CD4-positive, alpha-beta T cell treated with Interleukin-4 for 4 hours (primary cell): Measurements from ENCODE around the gene KRT3.

ENCODE experiments used
- DNase-seq: peaks from one replicate; pipeline ENCODE4 v3.0.0-alpha.2; 2020

The KRT3 gene

DNA sequence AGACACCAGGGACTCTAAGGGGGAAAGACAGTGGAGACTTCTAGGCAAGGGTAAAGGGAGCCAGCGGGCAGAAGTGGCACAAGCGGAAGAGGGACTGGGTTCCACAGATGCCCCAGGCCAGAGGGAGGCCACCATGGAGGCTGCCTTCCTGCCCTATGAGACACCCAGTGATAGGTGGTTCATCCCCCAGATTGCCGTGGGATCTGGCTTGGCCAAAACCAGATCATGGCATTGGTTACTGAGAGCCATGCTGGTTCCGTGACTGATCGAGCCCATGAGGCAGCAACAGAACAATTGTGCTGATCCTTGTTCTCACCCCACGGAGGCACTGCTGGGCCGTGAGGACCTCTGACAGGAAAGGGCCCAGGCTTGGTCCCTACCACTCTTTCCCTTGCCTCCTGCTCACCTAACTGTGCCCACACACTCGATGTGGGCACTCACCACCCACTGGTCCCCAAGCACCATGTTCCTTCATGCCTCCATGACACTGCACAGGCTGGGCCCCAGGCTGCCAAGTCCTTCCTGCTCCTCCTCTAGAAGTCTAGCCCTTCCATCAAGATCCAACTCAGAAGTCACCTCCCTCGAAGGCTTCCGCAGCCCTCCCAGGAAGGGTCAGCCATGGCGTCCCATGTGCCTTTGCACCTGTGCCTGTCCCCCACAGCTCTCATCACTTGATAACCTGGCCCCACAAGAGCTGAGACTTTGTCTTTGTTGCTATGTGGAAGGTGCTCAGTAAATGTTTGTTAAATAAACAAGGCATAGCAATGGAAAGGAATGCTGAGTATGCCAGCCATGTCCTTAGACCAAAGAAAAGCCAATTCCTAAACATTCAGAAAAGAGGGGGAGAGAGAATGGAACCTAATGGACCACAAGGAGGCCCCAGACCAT is 30.9 kb upstream of the KRT3 start:
- no peak for DNase-seq

DNA sequence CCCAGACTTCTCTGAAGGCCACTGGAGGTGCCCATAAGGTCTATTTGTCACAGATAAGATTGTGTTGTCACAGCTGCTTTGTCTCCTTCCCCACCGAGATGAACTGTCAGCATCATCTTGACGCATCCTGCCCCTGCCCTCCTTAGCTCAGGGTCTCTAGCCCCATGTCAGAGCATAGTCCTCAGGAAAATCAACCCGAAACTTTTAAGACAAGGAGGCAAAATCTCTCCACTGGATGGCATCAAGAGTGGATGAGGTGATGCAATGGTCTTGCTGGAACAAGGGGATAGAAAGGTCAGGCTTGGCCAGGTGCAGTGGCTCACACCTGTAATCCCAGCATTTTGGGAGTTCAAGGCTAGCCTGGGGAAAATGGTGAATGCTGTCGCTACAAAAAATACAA is 30.0 kb upstream of the KRT3 start:
- DNase-seq = no peak

DNA sequence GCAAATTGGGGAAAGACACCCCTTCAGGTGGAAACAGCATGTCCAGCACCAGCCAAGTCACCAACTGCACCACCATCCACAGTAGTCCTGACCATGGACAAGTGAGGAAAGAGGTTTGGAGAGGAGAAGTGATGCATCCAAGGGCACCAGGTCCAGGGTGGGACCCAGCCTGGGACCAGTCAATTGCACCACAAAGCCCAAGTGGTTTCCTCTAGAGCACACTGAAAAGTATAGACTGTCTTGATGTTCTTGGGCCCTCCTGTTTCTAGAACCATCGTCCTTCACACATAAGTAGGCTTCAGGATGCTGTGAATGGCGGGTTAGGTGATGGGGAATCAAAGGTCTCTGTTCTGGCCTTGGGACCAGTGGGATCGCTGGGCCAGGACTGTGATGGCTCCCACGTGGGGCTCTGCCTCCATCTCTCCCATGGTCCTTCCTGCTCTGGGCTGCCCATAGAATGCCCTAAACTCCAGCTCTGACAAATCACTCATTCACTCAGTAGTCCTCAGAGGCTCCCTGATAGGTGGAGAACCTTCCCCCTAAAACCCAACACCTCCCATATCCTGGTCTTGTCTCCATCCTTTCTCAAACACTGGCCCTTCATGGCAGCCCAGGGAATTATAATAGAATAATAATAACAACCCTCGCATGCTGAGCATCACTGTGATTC is 29.0 kb upstream of the KRT3 start:
- DNase-seq = no peak

DNA sequence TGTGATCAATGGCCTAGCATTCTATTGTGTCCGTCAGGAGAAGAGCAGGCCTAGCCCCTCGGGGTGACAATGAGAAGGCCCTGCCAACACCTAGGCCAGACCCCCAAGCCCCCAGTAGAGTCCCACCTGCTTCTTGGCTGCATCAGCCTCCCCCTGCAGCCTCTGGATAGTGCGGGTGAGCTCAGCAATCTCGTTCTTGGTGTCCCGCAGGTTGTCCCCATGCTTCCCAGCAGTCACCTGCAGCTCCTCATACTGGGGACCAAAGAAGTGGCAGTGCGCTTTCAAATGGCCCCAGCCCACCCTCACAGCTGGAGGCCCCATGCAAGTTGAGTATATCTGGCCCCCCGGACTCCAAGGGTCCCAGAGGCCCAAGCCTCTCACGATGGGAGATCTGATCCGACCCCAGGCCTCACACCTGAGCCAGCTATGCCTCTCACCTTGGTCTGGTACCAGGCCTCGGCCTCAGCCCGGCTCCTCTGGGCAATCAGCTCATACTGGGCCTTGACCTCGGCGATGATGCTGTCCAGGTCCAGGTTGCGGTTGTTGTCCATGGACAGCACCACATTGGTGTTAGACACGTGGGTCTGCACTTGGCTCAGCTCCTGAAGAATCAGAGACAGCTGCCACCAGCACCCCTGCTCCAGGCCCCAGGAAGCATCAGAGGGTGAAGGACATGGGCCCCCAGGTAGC is 28.0 kb upstream of the KRT3 start:
- no peak for DNase-seq

DNA sequence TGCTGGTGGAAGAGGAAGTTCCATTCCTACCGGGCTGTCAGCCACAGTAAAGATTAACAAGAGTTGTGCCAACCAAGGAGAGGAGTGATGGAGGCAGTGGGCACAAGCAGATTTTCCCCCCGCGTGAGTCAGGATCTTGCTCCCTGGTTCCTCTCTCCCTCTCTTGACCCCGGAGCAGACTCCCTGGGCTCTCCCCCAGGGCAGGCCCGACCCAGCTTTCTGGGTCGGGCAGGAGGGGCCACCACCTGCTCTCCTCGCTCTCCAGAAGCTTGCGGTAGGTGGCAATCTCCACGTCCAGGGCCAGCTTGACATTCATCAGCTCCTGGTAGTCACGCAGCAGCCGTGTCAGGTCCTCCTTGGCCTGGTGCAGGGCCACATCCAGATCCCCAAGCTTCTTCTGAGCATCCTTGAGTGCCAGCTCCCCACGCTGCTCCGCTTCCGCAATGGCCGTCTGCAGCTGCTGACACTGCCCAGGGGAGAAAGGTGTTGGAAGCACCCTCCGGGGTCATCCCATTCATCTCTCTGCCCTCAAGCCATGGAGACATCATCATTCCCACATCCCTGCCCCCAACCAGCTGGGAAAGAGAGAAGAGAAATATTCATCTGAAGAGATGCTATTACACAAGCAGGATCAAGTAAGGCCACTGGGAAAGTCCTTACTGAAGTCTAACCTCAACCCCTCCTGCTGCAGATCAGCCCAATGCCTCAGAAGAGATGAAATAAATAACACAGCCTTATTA is 27.0 kb upstream of the KRT3 start:
- no peak for DNase-seq

DNA sequence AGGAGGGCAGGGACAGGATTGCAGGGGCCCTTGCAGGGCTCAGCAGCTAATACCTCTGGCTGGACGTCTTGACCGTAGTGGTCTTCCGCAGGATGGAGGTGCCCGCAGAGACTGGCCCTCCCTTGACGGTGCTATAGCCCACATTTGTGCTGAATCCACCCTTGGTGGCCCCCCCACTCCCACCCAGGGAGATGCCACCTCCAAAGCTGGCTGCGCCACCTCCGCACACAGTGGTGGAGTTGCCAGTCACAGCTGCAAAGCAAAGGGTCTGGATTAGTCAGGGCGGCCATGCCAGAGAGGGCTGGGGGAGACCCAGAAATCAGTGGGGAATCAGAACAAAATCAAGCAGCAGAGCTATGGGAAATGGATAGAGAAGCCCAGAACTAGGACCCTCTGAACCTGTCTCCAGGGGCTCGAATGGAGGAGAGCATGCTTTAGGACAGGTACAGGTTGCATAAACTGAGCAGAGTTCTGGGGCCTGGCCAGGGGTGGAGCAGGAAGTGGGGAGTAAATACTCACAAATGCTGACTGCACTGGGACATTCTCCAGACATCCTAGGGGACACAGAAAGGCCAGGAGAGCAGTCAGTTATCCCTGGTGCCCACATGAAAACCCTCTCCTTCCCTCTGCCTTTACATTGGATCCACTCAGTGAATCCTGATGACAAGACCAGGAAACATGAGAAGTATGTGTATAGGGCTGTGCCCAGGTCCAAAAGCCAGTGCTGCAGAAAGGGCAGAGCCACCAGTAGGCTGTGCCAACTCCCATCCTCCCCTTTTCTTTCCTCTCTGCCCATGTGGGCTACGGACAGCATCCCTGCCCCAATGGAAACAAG is 26.1 kb upstream of the KRT3 start:
- DNase-seq = no peak

DNA sequence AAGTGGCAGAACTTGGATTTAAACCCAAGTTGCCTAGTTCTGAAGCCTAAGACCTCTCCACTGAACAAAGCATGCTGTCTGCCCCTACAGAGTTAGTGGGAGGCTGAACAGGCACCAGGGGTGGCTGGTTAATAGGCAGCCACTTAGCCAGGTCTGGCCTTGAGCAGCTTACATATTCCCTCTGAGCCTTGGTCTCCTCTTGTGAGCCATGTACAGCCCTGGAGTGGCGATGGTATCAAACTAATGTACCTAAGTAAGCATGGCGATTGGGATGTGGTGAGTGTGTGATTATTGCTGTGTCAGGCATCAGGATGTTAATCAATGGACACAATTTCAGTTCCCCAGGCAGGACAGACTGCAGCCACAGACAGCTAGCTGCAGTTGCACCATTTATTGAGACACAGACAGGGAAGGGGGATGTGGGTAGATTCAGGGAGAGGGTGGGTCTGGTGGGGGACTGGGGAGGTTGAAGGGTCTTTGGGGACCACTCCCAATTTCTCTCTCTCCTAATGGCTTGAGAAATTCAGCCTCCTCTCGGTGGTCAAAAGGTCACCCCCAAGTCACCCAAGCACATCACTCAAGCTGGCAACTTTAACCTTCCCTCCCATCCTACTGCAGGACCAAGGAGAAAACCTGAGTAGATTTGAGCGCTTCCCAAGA is 25.3 kb upstream of the KRT3 start:
- no peak for DNase-seq

DNA sequence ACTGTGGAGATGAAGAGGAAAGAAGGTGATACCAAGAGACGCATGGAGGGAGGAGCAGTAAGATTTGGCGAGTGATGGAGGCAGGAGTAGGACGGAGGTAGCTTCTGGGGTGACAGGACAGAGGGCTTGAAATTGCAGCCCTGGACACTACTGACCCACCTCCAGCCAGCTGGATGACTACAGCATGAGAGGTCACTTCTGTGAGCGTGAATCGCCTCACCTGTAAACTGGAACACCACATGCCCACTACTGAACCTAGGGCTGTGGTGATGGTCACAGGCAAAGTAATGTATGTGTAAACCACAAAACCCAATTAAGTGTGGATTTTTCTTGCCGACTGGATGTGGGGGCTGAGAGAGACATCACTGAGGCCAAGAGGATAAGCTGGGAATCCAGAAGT is 24.6 kb upstream of the KRT3 start:
- no peak for DNase-seq

DNA sequence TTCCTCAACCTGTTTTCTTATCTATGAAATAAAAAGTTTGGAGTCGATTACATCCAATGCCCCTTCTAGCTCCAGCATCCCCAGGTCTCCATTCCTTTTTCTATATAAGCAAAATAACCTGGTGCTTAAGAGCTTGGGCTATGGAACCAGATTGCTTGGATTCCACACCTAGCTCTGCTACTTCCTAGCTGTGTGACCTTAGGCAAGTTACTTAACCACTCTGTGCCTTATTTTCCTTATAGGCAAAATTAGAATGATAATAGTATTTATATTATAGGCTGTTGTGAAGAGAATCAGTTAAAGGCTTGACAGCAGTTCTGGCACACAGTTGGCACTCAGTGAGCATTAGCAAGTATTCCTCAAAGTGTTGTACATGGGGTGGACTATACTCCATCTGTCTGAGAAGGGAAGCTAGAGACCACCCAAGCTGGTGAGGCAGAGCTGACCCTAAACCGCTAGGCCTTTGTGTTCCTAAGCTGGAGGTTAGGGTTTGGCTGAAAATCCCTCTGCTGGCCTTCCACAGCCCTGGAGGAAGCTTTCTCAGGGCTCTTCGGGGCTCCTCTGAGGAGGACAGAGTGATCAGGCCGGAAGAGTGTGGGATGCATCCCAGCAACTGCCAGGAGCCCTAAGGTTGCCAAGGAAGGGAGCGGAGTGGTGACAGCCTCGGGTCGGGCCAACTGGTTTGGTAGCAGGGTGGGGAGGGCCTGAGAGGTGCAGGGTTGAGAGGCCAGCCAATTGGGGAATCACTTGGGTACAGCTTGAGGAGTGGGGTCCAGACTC is 24.0 kb upstream of the KRT3 start:
- no peak for DNase-seq

DNA sequence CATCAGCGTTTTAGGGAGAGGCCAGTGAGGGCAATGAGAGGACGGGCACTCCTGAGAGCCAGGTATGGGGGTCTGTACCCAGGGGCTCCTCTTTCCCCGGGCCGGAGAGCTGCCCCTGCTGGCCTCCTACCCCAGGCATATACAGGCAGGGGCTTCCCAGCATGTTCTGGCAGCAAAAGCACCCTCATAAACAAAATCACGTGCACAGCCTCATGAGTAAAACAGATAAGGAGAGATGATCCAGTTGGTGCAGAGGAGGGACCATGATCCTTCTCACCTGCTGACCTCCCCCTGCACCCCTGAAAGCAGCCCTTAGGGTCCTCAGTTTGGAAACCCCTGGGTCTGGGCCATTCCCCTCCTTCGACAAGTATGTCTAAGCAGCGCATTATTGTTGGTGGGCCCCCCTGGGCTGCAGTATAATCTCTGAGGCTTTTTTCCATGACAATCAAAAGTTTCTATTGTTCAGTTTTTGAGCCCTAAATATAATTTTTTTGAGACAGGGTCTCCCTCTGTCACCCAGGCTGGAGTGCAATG is 23.0 kb upstream of the KRT3 start:
- DNase-seq = no peak

DNA sequence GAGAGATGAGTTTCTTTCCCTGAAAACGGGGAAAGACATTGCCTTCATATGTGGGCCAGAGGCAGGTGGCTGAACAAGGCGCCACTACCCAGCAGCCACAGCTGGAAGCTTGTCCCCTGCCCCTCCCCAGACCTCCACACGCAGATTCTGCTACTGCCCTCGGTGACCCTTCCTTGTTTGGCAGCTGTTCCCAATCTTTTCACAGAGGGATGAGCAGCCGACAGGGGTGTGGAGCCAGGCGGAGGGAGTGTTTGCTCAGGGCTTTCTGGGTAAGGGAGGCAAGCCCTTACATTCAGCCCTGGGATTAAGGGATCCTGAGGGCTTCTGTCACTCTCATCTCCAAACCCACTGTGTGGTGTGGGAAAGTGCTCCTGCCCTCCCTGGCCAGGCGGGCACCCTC is 22.5 kb upstream of the KRT3 start:
- no peak for DNase-seq

DNA sequence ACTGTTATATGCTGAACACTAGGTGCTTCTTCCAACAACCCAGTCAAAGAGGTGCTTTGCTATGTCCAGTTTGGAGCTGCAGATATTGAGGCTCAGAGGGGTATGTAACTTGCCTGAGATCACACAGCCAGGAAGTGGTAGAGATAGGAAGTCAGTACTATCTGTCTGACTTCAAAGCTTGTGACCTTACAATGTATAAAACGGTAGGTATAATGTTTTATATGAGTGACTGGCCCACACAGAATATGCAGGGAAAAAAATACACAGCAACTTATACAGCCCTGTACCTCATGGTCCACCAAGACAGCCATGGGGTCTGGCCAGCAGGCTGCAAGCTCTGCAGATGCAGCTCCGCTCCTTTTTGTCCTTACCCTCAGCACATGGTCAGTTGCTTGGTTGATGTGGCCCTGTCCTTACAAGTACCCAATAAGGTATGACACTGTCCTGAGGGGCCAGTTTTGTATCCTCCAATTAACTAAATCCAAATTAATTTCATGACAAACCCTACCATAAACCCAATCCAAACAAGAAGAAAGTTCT is 21.9 kb upstream of the KRT3 start:
- no peak for DNase-seq

DNA sequence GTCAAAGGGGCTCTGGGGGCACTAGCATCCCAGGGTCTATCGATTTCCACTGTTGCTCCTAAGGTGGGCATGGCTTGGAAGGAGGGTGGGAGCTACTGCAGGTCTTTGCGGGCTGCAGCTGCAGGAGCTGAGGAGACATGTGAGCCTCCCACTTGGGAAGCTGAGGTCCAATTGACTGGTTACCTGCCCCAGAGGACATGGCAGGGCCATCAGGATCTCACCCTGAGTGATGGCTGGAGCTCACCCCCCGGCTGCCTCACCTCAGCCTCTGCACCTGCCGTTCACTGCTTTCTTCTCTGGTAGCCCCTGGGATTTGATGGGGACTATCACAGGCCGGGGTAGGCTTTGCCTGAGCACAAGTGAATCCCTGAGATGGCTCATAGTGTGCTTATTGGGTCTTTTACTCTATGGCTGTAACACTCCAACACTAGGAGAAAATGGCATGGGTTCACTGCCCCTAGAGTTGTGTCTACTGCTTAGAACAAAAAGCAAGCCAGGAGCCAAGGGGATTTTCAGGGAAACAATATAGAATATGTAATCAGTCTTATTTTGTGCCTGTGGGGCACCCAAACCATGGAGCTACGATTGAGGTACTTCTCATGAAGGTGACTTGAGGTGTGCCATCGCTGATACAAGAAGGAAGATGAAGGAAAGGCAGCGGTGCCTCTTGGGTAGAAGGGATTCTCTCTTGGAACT is 21.2 kb upstream of the KRT3 start:
- no peak for DNase-seq

DNA sequence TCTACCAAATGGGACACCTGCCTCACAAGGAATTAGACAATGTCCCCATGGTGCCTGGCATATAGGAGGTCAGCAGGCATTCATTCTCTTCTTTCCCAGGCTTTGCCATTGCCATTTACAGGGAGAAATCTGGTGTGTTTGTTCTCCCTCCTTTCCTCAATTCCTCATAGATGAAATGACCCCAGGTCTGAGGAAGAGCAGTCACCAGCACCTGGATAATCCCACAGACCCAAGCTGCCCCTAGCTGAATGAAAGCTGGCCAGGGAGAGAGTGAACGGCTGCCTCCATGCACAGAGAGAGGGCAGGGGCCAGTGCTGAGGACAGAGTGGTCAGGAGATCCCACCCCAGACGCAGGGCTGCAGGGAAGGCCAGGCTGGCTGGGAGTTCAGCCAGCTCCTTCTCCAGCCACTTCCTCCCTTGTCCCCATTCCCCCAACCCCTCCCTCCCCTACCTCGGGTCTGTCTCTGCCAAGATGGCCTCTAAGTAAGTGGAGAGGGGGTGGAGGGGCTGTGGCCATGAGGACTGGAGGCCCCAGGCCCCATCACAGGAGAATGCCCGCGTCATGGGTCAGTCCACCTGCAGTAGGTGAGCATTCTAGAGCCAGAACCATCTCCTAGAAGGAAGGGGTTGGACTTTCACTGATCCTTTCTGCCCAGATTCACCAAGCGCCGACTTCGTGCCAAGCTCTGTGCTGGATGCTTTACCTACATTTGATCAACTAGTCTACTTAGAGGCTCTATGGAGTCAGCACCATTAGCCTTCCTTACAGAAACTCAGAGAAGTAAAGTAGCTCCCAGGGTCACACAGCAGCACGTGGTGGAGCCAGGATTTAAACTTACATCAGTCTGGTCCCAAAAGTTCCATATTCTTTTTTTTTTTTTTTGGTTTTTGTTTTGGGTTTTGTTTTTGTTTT is 20.0 kb upstream of the KRT3 start:
- DNase-seq = no peak

DNA sequence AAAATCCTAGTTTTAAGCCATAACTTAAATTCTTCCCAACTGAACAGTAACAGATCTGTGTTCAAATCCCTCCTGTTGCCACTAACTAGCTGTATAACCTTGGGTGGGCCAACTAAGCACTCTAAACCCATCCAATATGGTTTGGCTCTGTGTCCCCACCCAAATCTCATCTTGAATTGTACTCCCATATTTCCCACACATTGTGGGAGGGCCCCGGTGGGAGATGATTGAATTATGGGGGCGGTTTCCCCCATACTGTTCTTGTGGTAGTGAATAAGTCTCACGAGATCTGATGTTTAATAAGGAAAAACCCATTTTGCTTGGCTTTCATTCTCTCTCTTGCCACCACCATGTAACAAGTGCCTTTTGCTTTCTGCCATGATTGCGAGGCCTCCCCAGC is 19.2 kb upstream of the KRT3 start:
- DNase-seq = no peak

DNA sequence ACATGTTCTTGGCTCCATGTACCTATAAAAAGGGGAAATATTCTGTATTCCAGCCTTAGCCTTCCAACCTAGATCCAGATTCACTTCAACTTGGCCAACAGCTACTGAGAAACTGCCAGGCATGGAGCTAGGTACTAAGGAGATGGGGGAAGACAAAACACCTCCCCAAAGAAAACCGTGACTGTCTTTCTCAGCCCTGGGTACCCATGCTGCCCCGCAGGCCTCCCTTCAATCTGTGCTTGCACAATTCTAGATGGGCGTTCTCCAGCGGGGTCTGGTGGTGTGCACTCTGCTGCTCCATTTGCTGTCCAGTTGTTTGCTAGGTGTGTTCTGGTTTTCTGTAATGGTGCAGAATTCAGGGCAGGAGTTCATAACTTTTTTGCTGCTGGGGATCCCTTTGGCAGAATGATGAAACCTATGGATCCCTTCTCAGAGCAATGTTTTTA is 18.8 kb upstream of the KRT3 start:
- no peak for DNase-seq

DNA sequence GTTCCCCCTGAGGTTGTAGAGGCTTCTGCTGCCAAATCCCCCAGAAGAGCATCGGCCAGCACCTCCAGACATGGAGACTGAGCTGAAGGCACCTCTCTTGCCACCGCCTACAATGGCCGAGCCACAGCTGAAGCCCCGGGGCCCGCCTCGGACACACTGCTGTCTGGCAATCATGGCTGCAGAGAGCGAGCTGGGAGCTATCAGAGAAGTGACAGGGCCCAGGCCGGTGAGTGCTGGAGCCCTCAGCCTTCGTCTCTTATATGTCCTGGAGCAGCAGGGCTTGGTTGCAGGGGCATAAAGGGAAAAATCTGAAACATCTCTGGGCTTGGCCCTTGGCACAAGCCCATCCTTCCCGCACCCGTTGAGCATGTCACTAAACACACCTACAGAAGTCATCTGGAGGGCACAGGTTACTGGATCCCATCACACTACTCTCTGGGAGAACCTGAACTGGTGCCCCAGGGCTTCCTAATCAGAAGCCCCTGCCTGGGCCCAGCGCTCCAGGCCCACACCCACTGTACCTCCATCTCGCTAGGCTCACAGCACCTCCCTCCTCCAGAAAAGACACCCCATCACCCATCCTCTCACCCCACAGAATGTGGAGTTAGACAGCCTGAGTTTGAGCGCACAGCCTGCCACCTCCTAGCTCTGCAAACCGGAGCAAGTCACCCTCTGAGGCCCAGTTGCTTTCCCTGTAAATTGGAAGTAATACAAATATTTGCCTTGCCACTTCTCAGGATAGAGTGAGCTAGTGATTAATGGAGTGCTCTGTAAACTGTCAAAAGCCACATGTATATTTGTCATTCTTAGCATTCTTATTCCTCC is 18.2 kb upstream of the KRT3 start, which contains the start of gene KRT4:
Gene KRT4 (minus strand): TSS at position 232 of the 825 bp plus-strand sequence. CDS start 58 bp downstream, at position 174.
- no peak for DNase-seq
